ENCODE results near the gene PGAM2. TPM values are rescaled to one million over a fixed set of nuclear protein-coding genes. Genes with fewer than 3 reads are reported as not detected.

Gene PGAM2
- total and polyA plus RNA-seq, 2 of the 13 experiments (the other 11 are each of a cell fraction or from before 2014, with no cell fraction given), result 0.22 TPM; not detected in 1

GRCh38 chr7:44044315-44045225 is 20.8 kb downstream of the PGAM2 start, which contains the start of gene DBNL (continued):
- peak; percentile 36; the same call in 1 of the 2 replicates for TF ChIP-seq ZNF746 (CRISPR knock-in tag; IDR thresholded peaks at IDR 0.05)
- TF ChIP-seq ZBTB49 (CRISPR knock-in tag; IDR thresholded peaks at IDR 0.05; ENCODE audit: borderline replicate concordance), result no peak
- TF ChIP-seq RERE (CRISPR knock-in tag; IDR thresholded peaks at IDR 0.05; ENCODE audit: low read depth), result no peak
- no peak for TF ChIP-seq FOSL1 (CRISPR knock-in tag; IDR thresholded peaks at IDR 0.05; ENCODE audit: borderline replicate concordance)
- TF ChIP-seq ZNF142 (CRISPR knock-in tag; IDR thresholded peaks at IDR 0.05), result peak; percentile 70; the same call in 1 of the 2 replicates
- TF ChIP-seq GPN1 (CRISPR knock-in tag; IDR thresholded peaks at IDR 0.05; ENCODE audit: borderline replicate concordance), result no peak
- peak; percentile 61 for TF ChIP-seq FOXP4 (CRISPR knock-in tag; IDR thresholded peaks at IDR 0.05)
- TF ChIP-seq DR1 (CRISPR knock-in tag; IDR thresholded peaks at IDR 0.05), result no peak; the same call in none of the 2 replicates
- peak; percentile 29; the same call in 1 of the 2 replicates for TF ChIP-seq CENPT (CRISPR knock-in tag; IDR thresholded peaks at IDR 0.05; ENCODE audit: low read depth)
- no peak for TF ChIP-seq ZNF136 (CRISPR knock-in tag; IDR thresholded peaks at IDR 0.05; ENCODE audit: low read depth)
- no peak for TF ChIP-seq IKZF1 (IDR thresholded peaks at IDR 0.05)

All from HepG2 (cell line).